GM12878 (cell line): ENCODE data around the gene ZWILCH.

Experiments used
- CTCF ChIP-seq, 3 experiments: IDR thresholded peaks in 2 of 3; conservative IDR thresholded peaks in 1 of 3; 2 replicates each; pipeline ENCODE4 v1.5.1; 2011; ENCODE audit warnings: low read depth in 3 of 3, low read length in 3 of 3, mild to moderate bottlenecking in 3 of 3, control low read depth in 2 of 3, moderate library complexity in 2 of 3, inconsistent platforms in 1 of 3, mixed read lengths in 1 of 3; ENCODE audit not compliant: control insufficient read depth in 2 of 3, insufficient read depth in 1 of 3; ENCODE audit errors: extremely low read depth in 1 of 3
- E2F4 ChIP-seq: IDR thresholded peaks from 2 replicates; pipeline ENCODE4 v1.6.1; 2012; ENCODE audit warnings: low read depth, low read length, improper control_type of control experiment
- NRF1 ChIP-seq: conservative IDR thresholded peaks from 2 replicates; pipeline ENCODE4 v1.6.1; 2011; ENCODE audit warnings: mild to moderate bottlenecking, low read depth, low read length, improper control_type of control experiment
- SMC3 ChIP-seq: IDR thresholded peaks from 2 replicates; pipeline ENCODE4 v1.6.1; 2011; ENCODE audit warnings: low read length, improper control_type of control experiment, borderline replicate concordance
- TARDBP ChIP-seq: IDR thresholded peaks from 2 replicates; pipeline ENCODE4 v1.6.1; 2016; ENCODE audit warnings: borderline replicate concordance
- ZBED1 ChIP-seq: IDR thresholded peaks from 2 replicates; pipeline ENCODE4 v1.6.1; 2016; ENCODE audit warnings: borderline replicate concordance
- ZZZ3 ChIP-seq: IDR thresholded peaks from 2 replicates; pipeline ENCODE4 v1.6.1; 2011; ENCODE audit warnings: low read depth; ENCODE audit not compliant: control insufficient read depth, insufficient read length

- no peak for TF ChIP-seq TARDBP
- no peak for TF ChIP-seq CTCF (IDR thresholded peaks at IDR 0.05 in 2 of 3, conservative IDR thresholded peaks at IDR 0.05 in 1 of 3; ENCODE audit: control insufficient read depth in 2 of 3, extremely low read depth in 1 of 3, insufficient read depth in 1 of 3, low read depth in 3 of 3, low read length in 3 of 3)
- TF ChIP-seq SMC3: no peak
- TF ChIP-seq ZBED1: no peak
- TF ChIP-seq NRF1: no peak
- no peak for TF ChIP-seq E2F4
- TF ChIP-seq ZZZ3: no peak
Measured at GRCh38 chr15:66574596-66574950, 69.4 kb downstream of the ZWILCH start.
